GM23338 (cell line): ENCODE data around the gene TAF1B. TPM values are rescaled to one million over a fixed set of nuclear protein-coding genes. Genes with fewer than 3 reads are reported as not detected.

Source experiments
- ATAC-seq: fragments of 200-7000 bp; cut with Tn5 transposase; 3 replicates; pipeline ENCODE4 v1.9.1; 2020
- DNase-seq: peaks from one replicate; pipeline ENCODE4 v3.0.0-alpha.2; 2015; ENCODE audit warnings: low spot score
- H2AFZ ChIP-seq: fragments of 200-600 bp; sonication (generic); 2 replicates; pipeline ENCODE4 v1.8.0; 2016; ENCODE audit warnings: antibody characterized with exemption, mild to moderate bottlenecking, moderate library complexity
- H3F3A ChIP-seq: fragments of 200-600 bp; sonication (generic); replicated peaks from 2 replicates; pipeline ENCODE4 v1.8.0; 2017; ENCODE audit warnings: antibody characterized with exemption, mixed run types, low read depth
- H3K27ac ChIP-seq: fragments of 200-600 bp; sonication (generic); 2 replicates; pipeline ENCODE4 v1.6.1; 2016; ENCODE audit warnings: low read depth
- H3K27me3 ChIP-seq: fragments of 200-600 bp; sonication (generic); 2 replicates; pipeline ENCODE4 v1.8.0; 2016; ENCODE audit warnings: mild to moderate bottlenecking, mixed run types, moderate library complexity; ENCODE audit not compliant: insufficient read depth
- H3K36me3 ChIP-seq: fragments of 200-600 bp; sonication (generic); 2 replicates; pipeline ENCODE4 v1.8.0; 2016; ENCODE audit warnings: mild to moderate bottlenecking; ENCODE audit not compliant: insufficient read depth
- H3K4me1 ChIP-seq: fragments of 200-600 bp; sonication (generic); 2 replicates; pipeline ENCODE4 v1.8.0; 2016; ENCODE audit warnings: mild to moderate bottlenecking, moderate library complexity; ENCODE audit not compliant: insufficient read depth
- H3K4me2 ChIP-seq: fragments of 200-600 bp; sonication (generic); 2 replicates; pipeline ENCODE4 v1.7.1; 2017; ENCODE audit warnings: mixed run types
- H3K4me3 ChIP-seq: fragments of 200-600 bp; sonication (generic); 2 replicates; pipeline ENCODE4 v1.6.1; 2016; ENCODE audit warnings: mixed run types
- H3K79me2 ChIP-seq: fragments of 200-600 bp; sonication (generic); replicated peaks from 2 replicates; pipeline ENCODE4 v1.8.0; 2017; ENCODE audit warnings: mild to moderate bottlenecking; ENCODE audit not compliant: insufficient read depth
- H3K9me2 ChIP-seq: fragments of 200-600 bp; sonication (generic); 2 replicates; pipeline ENCODE4 v1.8.0; 2017; ENCODE audit not compliant: insufficient read depth
- H4K20me1 ChIP-seq: fragments of 200-600 bp; sonication (generic); replicated peaks from 2 replicates; pipeline ENCODE4 v1.8.0; 2017; ENCODE audit warnings: mild to moderate bottlenecking; ENCODE audit not compliant: insufficient read depth
- H3K27ac Mint-ChIP-seq: 2 replicates; pipeline ENCODE4 v1.8.0; 2020; ENCODE audit warnings: inconsistent platforms, mild to moderate bottlenecking, moderate library complexity, mixed read lengths
- H3K27me3 Mint-ChIP-seq: 3 replicates; pipeline ENCODE4 v1.8.0; 2022; ENCODE audit warnings: low read depth, mild to moderate bottlenecking, moderate library complexity, mixed read lengths, inconsistent platforms; ENCODE audit not compliant: insufficient read depth, poor library complexity
- H3K36me3 Mint-ChIP-seq: 3 replicates; pipeline ENCODE4 v1.8.0; 2021; ENCODE audit warnings: low read depth, mild to moderate bottlenecking, inconsistent platforms, moderate library complexity, mixed read lengths
- H3K4me1 Mint-ChIP-seq: 3 replicates; pipeline ENCODE4 v1.8.0; 2020; ENCODE audit warnings: mild to moderate bottlenecking, inconsistent platforms, mixed read lengths
- H3K4me3 Mint-ChIP-seq: 3 replicates; pipeline ENCODE4 v1.8.0; 2021; ENCODE audit warnings: moderate library complexity, mild to moderate bottlenecking, inconsistent platforms, mixed read lengths
- H3K9me3 Mint-ChIP-seq: 3 replicates; pipeline ENCODE4 v1.8.0; 2020; ENCODE audit warnings: moderate library complexity, mild to moderate bottlenecking, inconsistent platforms, mixed read lengths
- CREB1 ChIP-seq: fragments of 250-450 bp; sonication (Bioruptor Pico); IDR thresholded peaks from 2 replicates; pipeline ENCODE4 v1.5.0; 2020; ENCODE audit warnings: low read depth, mild to moderate bottlenecking, moderate library complexity
- ETS1 ChIP-seq: IDR thresholded peaks from 2 replicates; pipeline ENCODE4 v1.6.1; 2016; ENCODE audit warnings: antibody characterized with exemption
- EZH2 ChIP-seq: fragments of 200-600 bp; sonication (generic); IDR thresholded peaks from one replicate; pipeline ENCODE4 v1.8.0; 2017; ENCODE audit warnings: antibody characterized with exemption, mild to moderate bottlenecking, low read depth; ENCODE audit not compliant: unreplicated experiment
- EZH2phosphoT487 ChIP-seq: fragments of 200-600 bp; sonication (generic); IDR thresholded peaks from one replicate; pipeline ENCODE4 v1.8.1; 2018; ENCODE audit warnings: antibody characterized with exemption; ENCODE audit not compliant: unreplicated experiment
- REST ChIP-seq: IDR thresholded peaks from one replicate; pipeline ENCODE4 v1.6.1; 2018; ENCODE audit warnings: antibody characterized with exemption; ENCODE audit not compliant: unreplicated experiment
- ZNF114 ChIP-seq: fragments of 250-450 bp; sonication (Bioruptor Pico); IDR thresholded peaks from 2 replicates; pipeline ENCODE4 v1.5.0; 2020; ENCODE audit warnings: mild to moderate bottlenecking, moderate library complexity
- ZNF331 ChIP-seq: fragments of 250-450 bp; sonication (Bioruptor Pico); IDR thresholded peaks from 2 replicates; pipeline ENCODE4 v1.5.0; 2020; ENCODE audit warnings: low read depth, mild to moderate bottlenecking, moderate library complexity
- ZNF462 ChIP-seq: fragments of 250-450 bp; sonication (Bioruptor Pico); IDR thresholded peaks from 2 replicates; pipeline ENCODE4 v1.5.0; 2020; ENCODE audit warnings: mild to moderate bottlenecking, moderate library complexity
- polyA plus RNA-seq: library from polyadenylated mRNA; unstranded; fragments of >200 nt; fragmentation: Nextera tagmentation; extraction: Ambion mirVana; gene quantifications from 2 replicates; pipeline ENCODE4 v1.2.1, GENCODE V29; 2016
- total RNA-seq: library from RNA; depleted of rRNA; stranded (reverse); fragments of >200 nt; shearing (Covaris generic); gene quantifications from 2 replicates; pipeline ENCODE4 v1.2.3, GENCODE V29; 2014

TAF1B gene
- total and polyA plus RNA-seq, 2 experiments from 2014 or later = 22.2 to 28.9 TPM

GRCh38 chr2:9879455-9880194 lies 36.4 kb downstream of the TAF1B start:
- Mint-ChIP-seq H3K36me3 (peaks cover 22% of the 10 kb centered on the region), H3K4me1 (peaks cover 15% of the 10 kb centered on the region), H3K9me3 (no peaks in the 10 kb centered on the region), H3K27me3 (no peaks in the 10 kb centered on the region), H3K4me3 (no peak overlapping the region), H3K27ac (no peak overlapping the region)
- no peaks in the 10 kb centered on the region for H3K79me2 ChIP-seq
- TF ChIP-seq ETS1 (no peak), CREB1 (CRISPR knock-in tag) (no peak), EZH2 (no peak), EZH2phosphoT487 (no peak), ZNF331 (CRISPR knock-in tag) (no peak)
- no peak overlapping the region for H2AFZ ChIP-seq
- H3K27me3 ChIP-seq = no peaks in the 10 kb centered on the region
- DNase-seq (no peak), ATAC-seq (no peak)
- no peaks in the 10 kb centered on the region for H3F3A ChIP-seq
- H3K4me3 ChIP-seq = no peak overlapping the region
- H3K36me3 ChIP-seq = peaks cover 8% of the 10 kb centered on the region; the same call in 1 of the 2 replicates
- 0 out of 2 replicates have a peak, but pooled peaks cover 14% of the 10 kb centered on the region for H3K4me1 ChIP-seq
- H3K9me2 ChIP-seq = no peaks in the 10 kb centered on the region
- H3K27ac ChIP-seq = no peak overlapping the region
- H3K4me2 ChIP-seq = no peak overlapping the region
- no peaks in the 10 kb centered on the region for H4K20me1 ChIP-seq

- H3K4me1 Mint-ChIP-seq = peaks cover 8% of the 10 kb centered on the region
- Histone ChIP-seq H3K4me1 (no peaks in the 10 kb centered on the region), H3K4me2 (no peak overlapping the region), H2AFZ (no peak overlapping the region), H3K27ac (no peak overlapping the region), H3K79me2 (no peaks in the 10 kb centered on the region), H3K27me3 (no peaks in the 10 kb centered on the region), H3K9me2 (no peaks in the 10 kb centered on the region), H3F3A (no peaks in the 10 kb centered on the region), H4K20me1 (no peaks in the 10 kb centered on the region; the same call in 1 of the 2 replicates), H3K36me3 (peaks cover 5% of the 10 kb centered on the region), H3K4me3 (no peak overlapping the region)
- no peak overlapping the region for H3K4me3 Mint-ChIP-seq
- no peaks in the 10 kb centered on the region for H3K27me3 Mint-ChIP-seq
- H3K36me3 Mint-ChIP-seq = peaks cover 37% of the 10 kb centered on the region
- no peak for ATAC-seq
- no peak for DNase-seq
- H3K9me3 Mint-ChIP-seq = peaks cover 12% of the 10 kb centered on the region
- H3K27ac Mint-ChIP-seq = no peak overlapping the region
- TF ChIP-seq REST (no peak), ZNF331 (CRISPR knock-in tag) (no peak), ZNF114 (CRISPR knock-in tag) (no peak), EZH2 (no peak), ETS1 (no peak), ZNF462 (CRISPR knock-in tag) (no peak)
Observed at GRCh38 chr2:9883897-9884296, 40.6 kb downstream of the TAF1B start.
